H1 (cell line): Measurements from ENCODE around the gene GALNT2. TPM values are rescaled to one million over a fixed set of nuclear protein-coding genes. Genes with fewer than 3 reads are reported as not detected.

Experiments used
- CTCF ChIA-PET: fragments of 300-600 bp; sonication (Branson Sonifier 250); formaldehyde crosslinking; loops from one replicate; lab custom pipeline; 2021; ENCODE audit not compliant: partially characterized antibody; lab: Charles Lee
- POLR2A ChIA-PET: fragments of 300-600 bp; sonication (Branson Sonifier 250); formaldehyde crosslinking; loops from one replicate; lab custom pipeline; 2021; ENCODE audit warnings: inconsistent platforms; ENCODE audit not compliant: partially characterized antibody; lab: Charles Lee
- DNase-seq, 2 experiments: peaks; one replicate each; pipeline versions ENCODE4 v3.0.0 to v3.0.0-alpha.2; 2010 to 2022; ENCODE audit warnings: low spot score in 2 of 2, low read depth in 1 of 2, mixed read lengths in 1 of 2
- FAIRE-seq: peaks from 2 replicates; lab custom pipeline; 2011; peaks lifted over from hg19 to GRCh38; lab: Jason Lieb, UNC
- H2AFZ ChIP-seq: 2 replicates; pipeline ENCODE4 v1.8.1; 2012; ENCODE audit warnings: low read length, inconsistent platforms
- H2AK5ac ChIP-seq: 2 replicates; pipeline ENCODE4 v1.6.1; 2013; ENCODE audit warnings: low read depth, low read length
- H2BK120ac ChIP-seq: replicated peaks from 2 replicates; pipeline ENCODE3; 2013; ENCODE audit warnings: low read depth, low read length, inconsistent platforms
- H2BK12ac ChIP-seq: 2 replicates; pipeline ENCODE4 v1.6.1; 2013; ENCODE audit warnings: low read depth, low read length
- H2BK15ac ChIP-seq: 2 replicates; pipeline ENCODE4 v1.6.1; 2013; ENCODE audit warnings: low read length
- H2BK20ac ChIP-seq: 2 replicates; pipeline ENCODE4 v1.6.1; 2013; ENCODE audit warnings: low read length
- H2BK5ac ChIP-seq: 2 replicates; pipeline ENCODE4 v1.6.1; 2013; ENCODE audit warnings: low read depth, low read length
- H3K14ac ChIP-seq: 2 replicates; pipeline ENCODE4 v1.6.1; 2013; ENCODE audit warnings: inconsistent platforms; ENCODE audit not compliant: insufficient read length
- H3K18ac ChIP-seq: 2 replicates; pipeline ENCODE4 v1.6.1; 2013; ENCODE audit warnings: low read length; ENCODE audit errors: extremely low read depth
- H3K23ac ChIP-seq: 2 replicates; pipeline ENCODE4 v1.6.1; 2013; ENCODE audit warnings: inconsistent platforms; ENCODE audit not compliant: insufficient read length
- H3K23me2 ChIP-seq: 2 replicates; pipeline ENCODE4 v1.6.1; 2013; ENCODE audit warnings: low read depth, low read length
- H3K27ac ChIP-seq: 2 replicates; pipeline ENCODE4 v1.6.1; 2011; ENCODE audit warnings: low read depth, low read length, inconsistent platforms
- H3K27me3 ChIP-seq, 4 experiments: replicated peaks in 1 of 4; 1 replicate in 1 of 4; 2 replicates in 3 of 4; pipeline versions ENCODE4 v1.6.1 to v1.8.1; 2011 to 2013; ENCODE audit warnings: low read length in 3 of 4, mild to moderate bottlenecking in 3 of 4, inconsistent platforms in 2 of 4, mixed read lengths in 2 of 4, moderate library complexity in 1 of 4; ENCODE audit not compliant: control insufficient read depth in 3 of 4, insufficient read depth in 3 of 4; ENCODE audit errors: extremely low read depth in 1 of 4
- H3K36me3 ChIP-seq, 4 experiments: 2 replicates each; pipeline versions ENCODE4 v1.6.1 to v1.8.1; 2011 to 2013; ENCODE audit warnings: mild to moderate bottlenecking in 4 of 4, low read length in 3 of 4, moderate library complexity in 2 of 4, control low read depth in 1 of 4, inconsistent platforms in 1 of 4; ENCODE audit not compliant: insufficient read depth in 4 of 4, control insufficient read depth in 2 of 4
- H3K4ac ChIP-seq: replicated peaks from 2 replicates; pipeline ENCODE3; 2013; ENCODE audit warnings: low read length, low read depth, mixed read lengths, inconsistent platforms; ENCODE audit not compliant: insufficient read length
- H3K4me1 ChIP-seq, 4 experiments: replicated peaks in 1 of 4; 1 replicate in 1 of 4; 2 replicates in 3 of 4; pipeline versions ENCODE4 v1.6.1 to v1.8.1; 2011 to 2013; ENCODE audit warnings: low read length in 3 of 4, inconsistent platforms in 2 of 4, mixed read lengths in 1 of 4; ENCODE audit not compliant: insufficient read depth in 4 of 4, control insufficient read depth in 3 of 4
- H3K4me2 ChIP-seq, 2 experiments: 2 replicates each; pipeline versions ENCODE4 v1.6.1 to v1.8.1; 2011 to 2013; ENCODE audit warnings: low read depth in 2 of 2, low read length in 2 of 2, control low read depth in 1 of 2, inconsistent platforms in 1 of 2, mild to moderate bottlenecking in 1 of 2; ENCODE audit not compliant: insufficient read depth in 1 of 2
- H3K4me3 ChIP-seq, 4 experiments: fragments of 200-600, 300-600 bp in 1 of 4; sonication (generic), shearing (Covaris generic), sonication (Bioruptor Twin) in 1 of 4; 2 replicates each; pipeline versions ENCODE4 v1.5.1 to v1.8.1; 2011 to 2016; ENCODE audit warnings: low read length in 4 of 4, low read depth in 3 of 4, control low read depth in 2 of 4, inconsistent platforms in 2 of 4, mild to moderate bottlenecking in 2 of 4, mixed read lengths in 1 of 4, moderate library complexity in 1 of 4; ENCODE audit not compliant: insufficient read depth in 2 of 4; ENCODE audit errors: extremely low read depth in 1 of 4
- H3K56ac ChIP-seq: replicated peaks from 2 replicates; pipeline ENCODE3; 2013; ENCODE audit warnings: low read depth, mild to moderate bottlenecking, mixed read lengths, low read length, inconsistent platforms; ENCODE audit not compliant: insufficient read length
- H3K79me1 ChIP-seq: 2 replicates; pipeline ENCODE4 v1.6.1; 2013; ENCODE audit warnings: low read depth, low read length, control low read depth
- H3K79me2 ChIP-seq, 2 experiments: 2 replicates each; pipeline versions ENCODE4 v1.6.1 to v1.8.1; 2012 to 2013; ENCODE audit warnings: low read length in 2 of 2, mild to moderate bottlenecking in 2 of 2, inconsistent platforms in 1 of 2; ENCODE audit not compliant: insufficient read depth in 2 of 2, control insufficient read depth in 1 of 2
- H3K9ac ChIP-seq, 4 experiments: replicated peaks in 1 of 4; 1 replicate in 1 of 4; 2 replicates in 3 of 4; pipeline versions ENCODE4 v1.6.1 to v1.8.1; 2011 to 2013; ENCODE audit warnings: low read depth in 3 of 4, low read length in 3 of 4, control low read depth in 2 of 4, mild to moderate bottlenecking in 2 of 4, moderate library complexity in 2 of 4, inconsistent platforms in 1 of 4; ENCODE audit errors: extremely low read depth in 1 of 4
- H3K9me3 ChIP-seq, 2 experiments: 2 replicates each; pipeline versions ENCODE4 v1.6.1 to v1.8.1; 2012 to 2013; ENCODE audit warnings: mild to moderate bottlenecking in 2 of 2, moderate library complexity in 2 of 2, control low read depth in 1 of 2, inconsistent platforms in 1 of 2, low read depth in 1 of 2, low read length in 1 of 2, mixed read lengths in 1 of 2; ENCODE audit not compliant: insufficient read depth in 2 of 2
- H4K20me1 ChIP-seq, 2 experiments: replicated peaks in 1 of 2; 2 replicates each; pipeline versions ENCODE3 to v1.8.1; 2011 to 2013; ENCODE audit warnings: inconsistent platforms in 2 of 2, low read length in 2 of 2, mild to moderate bottlenecking in 1 of 2; ENCODE audit not compliant: insufficient read depth in 2 of 2, control insufficient read depth in 1 of 2
- H4K5ac ChIP-seq: 2 replicates; pipeline ENCODE4 v1.6.1; 2013; ENCODE audit warnings: low read length, low read depth, mixed read lengths, inconsistent platforms; ENCODE audit not compliant: insufficient read length
- H4K8ac ChIP-seq: 2 replicates; pipeline ENCODE4 v1.8.0; 2013; ENCODE audit warnings: mild to moderate bottlenecking, moderate library complexity, low read length, inconsistent platforms; ENCODE audit not compliant: insufficient read depth; ENCODE audit errors: extremely low read depth
- H4K91ac ChIP-seq: replicated peaks from 2 replicates; pipeline ENCODE3; 2013; ENCODE audit warnings: low read length, mixed read lengths, inconsistent platforms; ENCODE audit not compliant: insufficient read length
- ASH2L ChIP-seq: fragments of 200-600, 300-600 bp; sonication (generic); IDR thresholded peaks from one replicate; pipeline ENCODE4 v1.7.1; 2017; ENCODE audit warnings: low read length
- GTF2F1 ChIP-seq: IDR thresholded peaks from 2 replicates; pipeline ENCODE4 v1.6.1; 2012; ENCODE audit warnings: low read depth, low read length, improper control_type of control experiment, borderline replicate concordance
- WGBS, 2 experiments: shearing (Covaris generic) in 1 of 2; methylation state at CpG; one replicate each; pipeline versions ENCODE4 v1.1.6 to v1.1.7; 2013 to 2015; ENCODE audit warnings: low lambda C conversion rate in 2 of 2, mixed read lengths in 2 of 2, inconsistent platforms in 1 of 2, low coverage in 1 of 2, missing lambda C conversion rate in 1 of 2; ENCODE audit not compliant: insufficient replicate concordance in 2 of 2, insufficient coverage in 1 of 2, insufficient read length in 1 of 2; ENCODE audit errors: extremely low coverage in 1 of 2, missing lambda C conversion rate in 1 of 2; 5-methylcytosine and 5-hydroxymethylcytosine counted together
- polyA plus RNA-seq, 7 experiments: library from polyadenylated mRNA; depleted of rRNA in 3 of 7; stranded (reverse) in 5 of 7; unstranded in 2 of 7; fragments of >200 nt in 5 of 7; fragments of 200-250 nt in 2 of 7; gene quantifications; 1 replicate in 5 of 7; 2 replicates in 1 of 7; 4 replicates in 1 of 7; pipeline versions ENCODE4 v1.2.1 to v1.2.3, GENCODE V29; 2011 to 2013; ENCODE audit warnings: missing spikeins in 2 of 7, mixed read lengths in 2 of 7
- total RNA-seq: library from RNA; stranded (reverse); fragmentation: NEBNext Ultra II Directional; extraction: Animal tissue kit (Norgen Biotek cat#: 25700); gene quantifications from 2 replicates; pipeline ENCODE4 v1.2.1, GENCODE V29; 2021

The GALNT2 gene
- total and polyA plus RNA-seq, 2 of the 8 experiments (the other 6 are each of a cell fraction or from before 2014, with no cell fraction given): 34.5 to 75.3 TPM

GRCh38 chr1:230112131-230112701 is 45.2 kb downstream of the GALNT2 start:
- ChIA-PET CTCF (interaction anchor here (0.7 to 11.3 kb wide), 5 partner anchors 9 to 35 kb away, joined by 3 to 79 read pairs (median 3); no protein-coding TSS in a partner anchor), POLR2A (interaction anchor here (0.7 to 1.1 kb wide), 2 partner anchors 35 to 45 kb away, joined by 3 read pairs; partner anchors contain the start of gene GALNT2)
- Histone ChIP-seq H2AK5ac (no peak overlapping the region), H3K18ac (peak overlapping the region; percentile 60), H3K79me2 (peaks cover 5 to 69% of the 10 kb centered on the region in 2 experiments), H3K4me3 (peak overlapping the region in 1 of 4 experiments; percentile 5; a peak in 1 of 8 replicates), H3K9ac (no peak overlapping the region), H3K56ac (no peak overlapping the region), H3K4me1 (peaks cover 9 to 30% (median 20%) of the 10 kb centered on the region in 4 experiments), H3K9me3 (no peaks in the 10 kb centered on the region), H3K23ac (no peak overlapping the region), H3K79me1 (peaks cover 21% of the 10 kb centered on the region), H4K20me1 (peaks cover 0 to 6% of the 10 kb centered on the region in 2 experiments), H4K8ac (peak overlapping the region; percentile 76; the same call in 1 of the 2 replicates), H3K4ac (no peak overlapping the region), H3K23me2 (no peaks in the 10 kb centered on the region), H3K27me3 (no peaks in the 10 kb centered on the region), H3K4me2 (peak overlapping the region; percentile 18 to 50), H2BK15ac (no peak overlapping the region), H2BK20ac (no peak overlapping the region), H3K14ac (no peak overlapping the region), H3K27ac (no peak overlapping the region; the same call in 1 of the 2 replicates), H2BK120ac (no peak overlapping the region), H4K5ac (peak overlapping the region; percentile 8), H2BK12ac (peak overlapping the region; percentile 73), H3K36me3 (no peaks in the 10 kb centered on the region), H2BK5ac (0 out of 2 replicates have a peak overlapping the region, but pooled peaks have one; percentile 45), H4K91ac (peak overlapping the region; percentile 2), H2AFZ (no peak overlapping the region)
- WGBS, 2 experiments: 64% methylated on average over 7 of the region's 7 CpGs; no CpG with 5 or more reads in 1 of the 2 experiments
- TF ChIP-seq GTF2F1: no peak
- TF ChIP-seq ASH2L: peak; percentile 81
- FAIRE-seq: no peak
- no peak for DNase-seq
